Ovary (tissue), 9 donors: Measurements from ENCODE around the gene F10. TPM values are rescaled to one million over a fixed set of nuclear protein-coding genes. Genes with fewer than 3 reads are reported as not detected.

Experiments used
- DNase-seq, 5 donors: peaks; one replicate each; pipeline ENCODE4 v3.0.0-alpha.2; 2019 to 2020
- H3K27ac ChIP-seq, 2 donors: fragments of 200-600 bp; one replicate each; pipeline versions ENCODE4 v1.5.1 to v1.8.0; 2019 to 2022
- H3K27me3 ChIP-seq: fragments of 200-600 bp; one replicate; pipeline ENCODE4 v1.8.0; 2022
- H3K36me3 ChIP-seq: fragments of 200-600 bp; sonication (generic); one replicate; pipeline ENCODE4 v1.5.1; 2019
- H3K4me1 ChIP-seq: one replicate; pipeline ENCODE4 v1.8.1; 2013; ENCODE audit warnings: mild to moderate bottlenecking, moderate library complexity; ENCODE audit not compliant: insufficient read depth
- H3K4me3 ChIP-seq: fragments of 200-600 bp; sonication (generic); one replicate; pipeline ENCODE4 v1.5.1; 2017
- H3K9me3 ChIP-seq, 2 donors: fragments of 200-600 bp in 1 of 2; sonication (generic) in 1 of 2; one replicate each; pipeline versions ENCODE4 v1.5.1 to v1.8.1; 2013 to 2019; ENCODE audit warnings: mild to moderate bottlenecking in 1 of 2, moderate library complexity in 1 of 2
- CTCF ChIP-seq, 3 donors: fragments of 450-650 bp in 2 of 3; fragments of 200-600 bp in 1 of 3; IDR thresholded peaks; one replicate each; pipeline versions ENCODE4 v1.5.1 to v1.8.0; 2016 to 2022; ENCODE audit warnings: antibody characterized with exemption in 3 of 3, mild to moderate bottlenecking in 1 of 3
- EP300 ChIP-seq: sonication (generic); formaldehyde crosslinking; IDR thresholded peaks from one replicate; pipeline ENCODE4 v1.6.1; 2017; ENCODE audit warnings: antibody characterized with exemption
- POLR2A ChIP-seq: fragments of 450-650 bp; IDR thresholded peaks from one replicate; pipeline ENCODE4 v1.6.1; 2017; ENCODE audit warnings: antibody characterized with exemption, mild to moderate bottlenecking, moderate library complexity
- WGBS, 3 donors: extraction: QIAGEN DNeasy Blood & Tissue Kit in 1 of 3; methylation state at CpG; one replicate each; pipeline versions ENCODE4 v1.1.5 to v1.1.7; 2013 to 2017; 5-methylcytosine and 5-hydroxymethylcytosine counted together
- intact Hi-C, 4 donors: fragments of 100-400 bp; cut with DNase I; formaldehyde crosslinking; loops; one replicate each; pipeline versions ENCODE4 v1.11.0 to v1.15.1; 2022 to 2023
- polyA plus RNA-seq, 2 donors: library from polyadenylated mRNA; stranded (reverse); fragments of 200-250 nt in 1 of 2; fragments of 350-450 nt in 1 of 2; fragmentation: Illumina TruSeq in 1 of 2; extraction: RNeasy Lipid Tissue Mini Kit (QIAGEN cat#74804) in 1 of 2; gene quantifications; one replicate each; pipeline ENCODE4 v1.2.3, GENCODE V29; 2013 to 2014
- total RNA-seq, 7 donors: library from RNA; depleted of rRNA in 2 of 7; stranded (reverse); fragments of >200 nt in 2 of 7; fragmentation: NEBNext Ultra II Directional in 3 of 7; extraction: Animal tissue kit (Norgen Biotek cat#: 25700) in 3 of 7; gene quantifications; one replicate each; pipeline versions ENCODE4 v1.1.0 to v1.2.4, GENCODE V29; 2016 to 2023
- donor health status: DM: no; HTN: no; CAD: no; lungs with moderate emphysema.
- donor health status: DM: no; HTN: no; CAD: no.
- donor health status: Bipolar disorder and iron deficiency.
- donor health status: DM: yes; HTN: yes; CAD: no.
- donor health status: DM: no; HTN: no; CAD: no.
- donor health status: DM: yes; HTN: yes; CAD: no.

Gene F10
- total and polyA plus RNA-seq, 9 donors: 13.8 to 41.7 (median 28.3) TPM

GRCh38 chr13:113082198-113083021 is 40.2 kb upstream of the F10 start:
- no peaks in the 10 kb centered on the region for H3K4me1 ChIP-seq
- no peaks in the 10 kb centered on the region for H3K9me3 ChIP-seq
- intact Hi-C loops: no loop called here
- H3K27ac ChIP-seq: no peak overlapping the region
- WGBS, 3 donors: 74 to 80% (median 78%) methylated on average over 26 of the region's 26 CpGs
- DNase-seq: no peak
- no peaks in the 10 kb centered on the region for H3K36me3 ChIP-seq
- no peak overlapping the region for H3K4me3 ChIP-seq
- no peaks in the 10 kb centered on the region for H3K27me3 ChIP-seq
- TF ChIP-seq POLR2A (no peak), CTCF (IDR thresholded peaks at IDR 0.05) (no peak), EP300 (no peak)

DNA sequence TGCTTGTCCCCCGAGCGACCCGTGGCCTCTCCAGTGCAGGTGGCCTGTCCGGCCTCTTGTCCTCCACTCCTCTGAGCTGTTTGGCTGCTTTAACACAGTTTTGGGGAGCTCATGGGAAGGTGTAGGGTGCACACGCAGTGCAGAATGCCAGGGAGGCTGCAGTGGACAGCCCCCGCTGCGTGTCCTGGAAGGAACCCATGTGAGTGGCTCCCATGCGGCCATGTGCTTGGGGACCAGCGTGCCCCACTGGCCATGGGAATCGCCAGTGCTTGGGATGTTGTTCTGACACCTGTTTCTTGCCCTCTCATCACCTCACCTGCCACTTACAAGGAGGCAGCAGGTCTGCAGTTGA is 39.6 kb upstream of the F10 start:
- 83 to 85% (median 84%) methylated on average over 8 to 10 of the region's 10 CpGs for WGBS, 3 donors
- no peaks in the 10 kb centered on the region for H3K36me3 ChIP-seq

DNA sequence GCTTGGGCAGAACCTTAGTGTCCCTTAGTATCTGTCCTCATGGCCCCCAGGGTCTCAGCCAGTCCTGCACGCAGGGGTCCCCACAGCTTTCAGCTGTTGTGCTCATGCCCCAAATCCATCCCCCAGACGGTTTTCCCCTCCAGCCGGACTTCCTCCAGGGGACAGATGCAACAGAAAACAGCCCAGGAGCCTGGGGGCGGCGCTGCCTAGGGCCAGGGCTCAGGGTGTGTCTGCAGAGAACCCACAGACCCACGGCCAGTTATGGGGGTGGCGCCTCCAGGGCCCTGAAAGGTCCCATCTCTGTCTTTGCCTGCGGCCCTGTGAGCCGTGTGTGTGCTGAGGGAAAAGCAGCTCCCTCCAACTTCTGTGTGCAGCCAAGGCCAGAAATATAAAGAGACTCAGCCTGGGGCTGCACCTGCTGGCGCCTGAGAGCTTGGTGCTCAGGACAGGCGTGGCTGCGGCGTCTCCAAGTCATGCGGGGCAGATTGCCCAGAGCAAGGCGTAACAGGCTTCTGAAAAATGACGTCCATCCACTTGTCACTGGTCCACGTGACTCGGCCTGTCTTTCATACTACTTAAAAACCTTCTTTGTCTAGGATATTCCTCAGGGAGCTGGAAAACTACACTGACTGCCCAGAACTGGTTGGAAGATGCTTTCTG is 39.1 kb upstream of the F10 start:
- Histone ChIP-seq H3K36me3 (no peaks in the 10 kb centered on the region), H3K27me3 (no peaks in the 10 kb centered on the region), H3K4me1 (no peaks in the 10 kb centered on the region), H3K4me3 (no peak overlapping the region), H3K9me3 (no peaks in the 10 kb centered on the region), H3K27ac (no peak overlapping the region)
- DNase-seq: no peak
- TF ChIP-seq EP300 (no peak), CTCF (IDR thresholded peaks at IDR 0.05) (no peak), POLR2A (no peak)
- WGBS, 3 donors: 62 to 75% (median 63%) methylated on average over 18 of the region's 18 CpGs
- intact Hi-C loops: no loop called here

More for the DNA sequence above, 39.6 kb upstream of the F10 start:
- intact Hi-C loops: no loop called here
- Histone ChIP-seq H3K4me3 (no peak overlapping the region), H3K27me3 (no peaks in the 10 kb centered on the region), H3K4me1 (no peaks in the 10 kb centered on the region), H3K27ac (no peak overlapping the region), H3K9me3 (no peaks in the 10 kb centered on the region)
- TF ChIP-seq CTCF (IDR thresholded peaks at IDR 0.05) (no peak), EP300 (no peak)
- DNase-seq: no peak

- 88 to 92% (median 89%) methylated on average over 25 of the region's 25 CpGs for WGBS, 3 donors
- intact Hi-C loops: no loop called here
- TF ChIP-seq POLR2A (no peak), EP300 (no peak), CTCF (IDR thresholded peaks at IDR 0.05) (no peak)
- no peak overlapping the region for H3K27ac ChIP-seq
- no peaks in the 10 kb centered on the region for H3K36me3 ChIP-seq
- no peak overlapping the region for H3K4me3 ChIP-seq
- no peaks in the 10 kb centered on the region for H3K27me3 ChIP-seq
- H3K4me1 ChIP-seq: no peaks in the 10 kb centered on the region
- H3K9me3 ChIP-seq: no peaks in the 10 kb centered on the region
- no peak for DNase-seq
These were observed 38.3 kb upstream of the F10 start for GRCh38 chr13:113084094-113084942.
